ENCODE measurements around the gene RUVBL2.
A peak's percentile ranks its signal among the peaks of the same experiment; 100 is the strongest.
"Not testable (repeated sequence)": the region's sequence is repeated elsewhere in the genome, so short reads cannot be mapped to it uniquely, and the experiment has no call there.

Gene RUVBL2

DNA sequence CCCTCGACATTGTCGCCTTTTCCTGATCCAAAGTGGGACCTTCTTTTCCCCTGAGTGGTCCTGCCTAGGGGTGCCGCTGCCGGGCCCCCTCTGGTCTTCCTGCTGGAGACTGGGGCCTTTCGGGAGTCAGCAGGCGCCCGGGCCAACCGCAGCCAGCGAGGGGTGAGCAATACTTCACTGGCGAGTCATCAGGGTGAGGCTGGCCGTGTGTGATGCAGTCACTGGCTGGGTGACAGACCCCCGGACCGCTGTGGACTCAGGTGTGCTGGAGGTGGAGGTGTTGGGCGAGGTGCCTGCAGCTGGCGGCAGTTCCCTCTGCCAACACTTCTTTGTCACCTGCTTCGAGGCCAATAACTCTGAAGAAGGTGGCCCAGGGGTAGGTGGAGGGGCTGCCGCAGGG is 48.5 kb downstream of the RUVBL2 start:
- H3K9ac ChIP-seq = no peak overlapping the region
- H3K4me2 ChIP-seq (ENCODE audit: low read length) = no peak overlapping the region
- no peaks in the 10 kb centered on the region for H3K79me2 ChIP-seq
- no peak overlapping the region for H3K4me3 ChIP-seq (ENCODE audit: low read depth, low read length)
- TF ChIP-seq, protein P1, sequence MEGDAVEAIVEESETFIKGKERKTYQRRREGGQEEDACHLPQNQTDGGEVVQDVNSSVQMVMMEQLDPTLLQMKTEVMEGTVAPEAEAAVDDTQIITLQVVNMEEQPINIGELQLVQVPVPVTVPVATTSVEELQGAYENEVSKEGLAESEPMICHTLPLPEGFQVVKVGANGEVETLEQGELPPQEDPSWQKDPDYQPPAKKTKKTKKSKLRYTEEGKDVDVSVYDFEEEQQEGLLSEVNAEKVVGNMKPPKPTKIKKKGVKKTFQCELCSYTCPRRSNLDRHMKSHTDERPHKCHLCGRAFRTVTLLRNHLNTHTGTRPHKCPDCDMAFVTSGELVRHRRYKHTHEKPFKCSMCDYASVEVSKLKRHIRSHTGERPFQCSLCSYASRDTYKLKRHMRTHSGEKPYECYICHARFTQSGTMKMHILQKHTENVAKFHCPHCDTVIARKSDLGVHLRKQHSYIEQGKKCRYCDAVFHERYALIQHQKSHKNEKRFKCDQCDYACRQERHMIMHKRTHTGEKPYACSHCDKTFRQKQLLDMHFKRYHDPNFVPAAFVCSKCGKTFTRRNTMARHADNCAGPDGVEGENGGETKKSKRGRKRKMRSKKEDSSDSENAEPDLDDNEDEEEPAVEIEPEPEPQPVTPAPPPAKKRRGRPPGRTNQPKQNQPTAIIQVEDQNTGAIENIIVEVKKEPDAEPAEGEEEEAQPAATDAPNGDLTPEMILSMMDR (IDR thresholded peaks at IDR 0.05) = no peak
- H3K4me1 ChIP-seq = no peaks in the 10 kb centered on the region
- no peaks in the 10 kb centered on the region for H3K27me3 ChIP-seq (ENCODE audit: control insufficient read depth, insufficient read depth, low read length)
- H3K9me3 ChIP-seq (ENCODE audit: control insufficient read depth, low read length) = no peaks in the 10 kb centered on the region
- no peaks in the 10 kb centered on the region for H3K36me3 ChIP-seq (ENCODE audit: control insufficient read depth, insufficient read depth, low read length)
- no peak overlapping the region for H3K27ac ChIP-seq
- no peak overlapping the region for H2AFZ ChIP-seq

DNA sequence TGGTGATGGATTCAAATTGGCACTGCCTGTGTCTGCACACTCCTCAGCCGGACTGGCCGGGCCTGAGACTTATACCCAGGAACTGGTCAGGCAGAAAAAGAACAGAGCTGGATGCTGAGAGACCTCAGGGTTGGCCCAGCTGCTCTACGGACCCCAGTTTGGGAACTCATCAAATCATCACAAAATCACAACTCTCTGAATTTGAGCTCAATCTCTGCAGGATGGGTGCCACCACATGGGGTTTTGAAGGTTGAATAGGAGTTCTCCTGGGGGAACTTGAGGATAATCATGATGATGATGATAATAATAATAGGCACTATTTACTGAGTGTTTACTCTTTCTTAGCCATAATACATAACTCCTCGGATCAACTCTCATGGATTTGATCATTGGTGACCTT is 49.0 kb downstream of the RUVBL2 start:
- not testable (repeated sequence) for H3K4me3 ChIP-seq (ENCODE audit: low read depth, low read length); H3K4me1 ChIP-seq; H3K9ac ChIP-seq; H3K4me2 ChIP-seq (ENCODE audit: low read length); H3K27me3 ChIP-seq (ENCODE audit: control insufficient read depth, insufficient read depth, low read length); H2AFZ ChIP-seq; H3K27ac ChIP-seq; H3K79me2 ChIP-seq; H3K36me3 ChIP-seq (ENCODE audit: control insufficient read depth, insufficient read depth, low read length); H3K9me3 ChIP-seq (ENCODE audit: control insufficient read depth, low read length)

DNA sequence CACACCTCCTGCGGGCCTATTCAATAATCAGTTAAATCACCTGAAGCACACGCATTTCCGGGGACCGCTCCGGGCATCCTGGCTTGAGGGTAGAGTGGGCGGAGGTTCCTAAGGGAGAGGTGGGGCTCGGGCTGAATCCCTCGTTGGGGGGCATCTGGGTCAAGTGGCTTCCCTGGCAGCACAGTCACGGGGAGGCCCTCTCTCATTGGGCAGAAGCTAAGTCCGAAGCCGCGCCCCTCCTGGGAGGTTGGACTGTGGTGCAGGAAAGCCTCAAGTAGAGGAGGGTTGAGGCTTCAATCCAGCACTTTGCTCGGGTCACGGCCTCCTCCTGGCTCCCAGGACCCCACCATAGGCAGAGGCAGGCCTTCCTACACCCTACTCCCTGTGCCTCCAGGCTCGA is 49.9 kb downstream of the RUVBL2 start, which contains the start of gene CGB5:
Gene CGB5, plus strand, starts transcription at position 301 of the 400 bp plus-strand sequence. CDS start 362 bp downstream, outside the sequence.
- H2AFZ ChIP-seq; H3K79me2 ChIP-seq; H3K36me3 ChIP-seq (ENCODE audit: control insufficient read depth, insufficient read depth, low read length); H3K4me3 ChIP-seq (ENCODE audit: low read depth, low read length); H3K9ac ChIP-seq; H3K27ac ChIP-seq; H3K9me3 ChIP-seq (ENCODE audit: control insufficient read depth, low read length); H3K4me1 ChIP-seq; H3K27me3 ChIP-seq (ENCODE audit: control insufficient read depth, insufficient read depth, low read length); H3K4me2 ChIP-seq (ENCODE audit: low read length): not testable (repeated sequence)

DNA sequence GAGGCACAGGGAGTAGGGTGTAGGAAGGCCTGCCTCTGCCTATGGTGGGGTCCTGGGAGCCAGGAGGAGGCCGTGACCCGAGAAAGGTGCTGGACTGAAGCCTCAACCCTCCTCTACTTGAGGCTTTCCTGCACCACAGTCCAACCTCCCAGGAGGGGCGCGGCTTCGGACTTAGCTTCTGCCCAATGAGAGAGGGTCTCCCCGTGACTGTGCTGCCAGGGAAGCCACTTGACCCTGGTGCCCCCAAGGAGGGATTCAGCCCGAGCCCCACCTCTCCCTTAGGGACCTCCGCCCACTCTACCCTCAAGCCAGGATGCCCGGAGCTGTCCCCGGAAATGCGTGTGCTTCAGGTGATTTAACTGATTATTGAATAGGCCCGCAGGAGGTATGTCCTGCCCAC is 55.3 kb downstream of the RUVBL2 start, which contains the start of gene CGB8:
Gene CGB8, minus strand, starts transcription at position 101 of the 400 bp plus-strand sequence. CDS start 372 bp downstream, outside the sequence.
- H3K27me3 ChIP-seq (ENCODE audit: control insufficient read depth, insufficient read depth, low read length); H3K36me3 ChIP-seq (ENCODE audit: control insufficient read depth, insufficient read depth, low read length); H3K4me1 ChIP-seq; H3K4me3 ChIP-seq (ENCODE audit: low read depth, low read length); H3K9ac ChIP-seq; H3K9me3 ChIP-seq (ENCODE audit: control insufficient read depth, low read length); H3K27ac ChIP-seq; H3K4me2 ChIP-seq (ENCODE audit: low read length); H2AFZ ChIP-seq; H3K79me2 ChIP-seq: not testable (repeated sequence)

DNA sequence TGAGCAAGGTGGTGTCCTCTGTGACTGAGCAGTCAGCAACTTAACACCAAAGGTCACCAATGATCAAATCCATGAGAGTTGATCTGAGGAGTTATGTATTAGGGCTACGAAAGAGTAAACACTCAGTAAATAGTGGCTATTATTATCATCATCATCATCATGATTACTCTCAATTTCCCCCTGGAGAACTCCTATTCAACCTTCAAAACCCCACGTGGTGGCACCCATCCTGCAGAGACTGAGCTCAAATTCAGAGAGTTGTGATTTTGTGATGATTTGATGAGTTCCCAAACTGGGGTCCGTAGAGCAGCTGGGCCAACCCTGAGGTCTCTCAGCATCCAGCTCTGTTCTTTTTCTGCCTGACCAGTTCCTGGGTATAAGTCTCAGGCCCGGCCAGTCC is 56.1 kb downstream of the RUVBL2 start:
- not testable (repeated sequence) for H3K79me2 ChIP-seq, H3K9ac ChIP-seq

DNA sequence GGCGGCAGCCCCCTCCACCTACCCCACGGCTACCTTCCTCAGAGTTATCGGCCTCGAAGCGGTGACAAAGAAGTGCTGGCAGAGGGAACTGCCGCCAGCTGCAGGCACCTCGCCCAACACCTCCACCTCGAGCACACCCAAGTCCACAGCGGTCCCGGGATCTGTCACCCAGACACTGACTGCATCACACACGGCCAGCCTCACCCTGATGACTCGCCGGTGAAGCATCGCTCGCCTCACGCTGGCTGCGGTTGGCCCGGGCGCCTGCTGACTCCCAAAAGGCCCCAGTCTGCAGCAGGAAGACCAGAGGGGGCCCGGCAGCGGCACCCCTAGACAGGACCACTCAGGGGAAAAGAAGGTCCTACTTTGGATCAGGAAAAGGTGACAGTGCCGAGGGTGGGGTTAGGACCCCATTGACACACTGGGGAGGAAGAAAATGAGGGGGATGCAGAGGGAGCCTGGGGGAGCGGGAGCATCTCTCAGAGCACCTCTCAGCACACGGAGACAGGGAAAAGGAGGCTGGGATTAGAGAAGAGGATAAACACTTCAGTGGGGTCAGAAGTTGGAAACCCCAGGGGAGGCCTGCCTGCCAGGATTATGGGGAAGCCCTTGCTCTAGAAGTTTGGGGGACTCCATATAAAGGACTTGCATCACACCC is 56.8 kb downstream of the RUVBL2 start:
- H3K27ac ChIP-seq; H3K4me3 ChIP-seq (ENCODE audit: low read depth, low read length); H2AFZ ChIP-seq; H3K79me2 ChIP-seq; H3K9me3 ChIP-seq (ENCODE audit: control insufficient read depth, low read length); H3K4me1 ChIP-seq; H3K4me2 ChIP-seq (ENCODE audit: low read length); H3K9ac ChIP-seq; H3K36me3 ChIP-seq (ENCODE audit: control insufficient read depth, insufficient read depth, low read length); H3K27me3 ChIP-seq (ENCODE audit: control insufficient read depth, insufficient read depth, low read length): not testable (repeated sequence)

More for the DNA sequence above, 56.1 kb downstream of the RUVBL2 start:
- H3K36me3 ChIP-seq (ENCODE audit: control insufficient read depth, insufficient read depth, low read length); H3K27me3 ChIP-seq (ENCODE audit: control insufficient read depth, insufficient read depth, low read length); H3K9me3 ChIP-seq (ENCODE audit: control insufficient read depth, low read length); H3K4me3 ChIP-seq (ENCODE audit: low read depth, low read length); H3K4me2 ChIP-seq (ENCODE audit: low read length); H3K4me1 ChIP-seq; H3K27ac ChIP-seq; H2AFZ ChIP-seq: not testable (repeated sequence)

DNA sequence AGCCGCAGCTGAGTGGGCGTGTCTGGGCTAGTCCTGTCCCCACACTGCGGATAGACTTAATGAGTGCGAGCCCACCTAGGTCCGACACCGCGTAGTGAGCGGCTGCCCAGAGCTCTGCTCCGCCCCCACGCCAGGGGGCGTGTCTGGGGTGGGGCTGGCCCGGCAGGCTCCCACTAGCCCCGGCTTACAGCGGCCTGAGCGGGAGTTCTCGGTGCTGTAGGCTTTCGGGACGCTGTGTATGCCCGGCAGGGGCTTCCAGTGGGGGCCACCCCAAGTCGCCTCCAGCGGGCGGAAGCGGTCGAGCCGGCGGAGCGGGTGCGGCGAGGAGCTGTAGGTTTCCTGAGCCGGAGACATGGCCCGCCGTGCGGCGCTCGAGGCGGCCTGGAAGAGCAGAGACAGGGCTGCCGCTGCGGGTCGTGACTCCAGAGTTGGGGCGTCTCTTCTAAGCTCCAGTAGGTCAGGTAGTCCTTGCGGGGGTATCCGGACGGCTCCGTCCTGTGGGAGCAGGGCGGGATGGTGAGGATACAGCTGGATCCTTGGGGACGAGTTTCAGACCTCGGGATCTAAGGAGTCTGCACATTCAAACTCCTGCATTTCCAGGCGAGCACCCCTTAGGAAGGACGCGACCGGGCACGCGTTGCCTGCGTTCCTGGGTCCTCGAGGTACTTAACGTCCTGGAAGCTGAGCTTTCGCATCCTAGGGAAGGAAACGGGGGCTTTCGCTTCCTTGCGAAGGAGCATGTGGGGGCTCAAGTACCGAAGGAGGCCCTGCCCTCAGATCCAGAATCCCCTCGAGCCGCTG is 62.6 kb downstream of the RUVBL2 start:
- Histone ChIP-seq H3K9me3 (ENCODE audit: control insufficient read depth, low read length) (no peaks in the 10 kb centered on the region), H3K27ac (no peak overlapping the region), H2AFZ (peak overlapping the region; percentile 91), H3K4me3 (ENCODE audit: low read depth, low read length) (peak overlapping the region; percentile 70), H3K4me1 (peaks cover 4% of the 10 kb centered on the region), H3K27me3 (ENCODE audit: control insufficient read depth, insufficient read depth, low read length) (no peaks in the 10 kb centered on the region), H3K4me2 (ENCODE audit: low read length) (peak overlapping the region; percentile 99), H3K36me3 (ENCODE audit: control insufficient read depth, insufficient read depth, low read length) (no peaks in the 10 kb centered on the region), H3K79me2 (no peaks in the 10 kb centered on the region), H3K9ac (no peak overlapping the region)
- TF ChIP-seq, protein P1 (IDR thresholded peaks at IDR 0.05) = peak; percentile 34

DNA sequence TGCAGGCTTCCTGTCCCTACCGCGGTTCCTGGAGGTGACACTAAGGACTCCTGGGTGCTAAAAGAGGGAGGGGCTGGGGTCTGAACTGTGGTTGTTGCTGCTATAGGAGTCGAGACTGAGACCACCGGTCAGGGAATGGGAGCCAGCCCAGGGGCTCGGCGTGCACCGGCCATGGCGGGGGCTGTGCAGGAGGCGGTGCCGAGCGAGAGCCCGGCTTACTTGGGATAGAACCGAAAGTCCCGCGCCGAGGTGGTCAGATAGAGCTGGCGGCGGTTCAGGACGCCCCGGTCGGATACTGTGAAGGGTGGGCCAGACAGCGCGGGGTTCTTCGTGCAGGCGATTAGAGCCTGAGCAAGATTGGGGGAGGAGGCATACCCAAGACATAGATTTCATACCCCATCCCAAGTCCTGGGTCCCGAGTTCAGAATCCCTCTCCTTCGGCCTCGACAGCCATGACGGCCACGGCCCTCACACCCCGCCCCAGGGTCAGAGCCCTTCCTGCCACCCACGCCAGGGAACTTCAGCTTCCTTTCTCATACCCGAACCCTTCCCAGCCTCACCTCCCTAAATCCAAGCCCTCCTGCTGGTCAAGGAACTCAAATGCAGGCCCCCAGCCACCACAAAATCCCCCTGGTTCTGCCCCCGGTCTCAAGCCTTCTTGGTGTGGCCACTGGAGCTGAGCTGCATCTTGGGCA is 63.4 kb downstream of the RUVBL2 start:
- not testable (repeated sequence) for H3K36me3 ChIP-seq (ENCODE audit: control insufficient read depth, insufficient read depth, low read length); H3K79me2 ChIP-seq; H3K27me3 ChIP-seq (ENCODE audit: control insufficient read depth, insufficient read depth, low read length); H3K9me3 ChIP-seq (ENCODE audit: control insufficient read depth, low read length); H3K27ac ChIP-seq; H3K9ac ChIP-seq; H3K4me1 ChIP-seq
- H2AFZ ChIP-seq = peak overlapping the region; percentile 91
- H3K4me3 ChIP-seq (ENCODE audit: low read depth, low read length) = peak overlapping the region; percentile 70
- peak overlapping the region; percentile 99 for H3K4me2 ChIP-seq (ENCODE audit: low read length)
